Thoracic aorta (tissue), 2 donors: ENCODE data around the gene OLR1. TPM values are rescaled to one million over a fixed set of nuclear protein-coding genes. Genes with fewer than 3 reads are reported as not detected.
A peak's percentile ranks its signal among the peaks of the same experiment; 100 is the strongest.

Source experiments
- ATAC-seq: fragments of 150-250 bp; one replicate; pipeline ENCODE4 v1.8.0; 2017; ENCODE audit warnings: low read depth; ENCODE audit not compliant: insufficient number of reproducible peaks, low FRiP score
- DNase-seq: peaks from one replicate; pipeline ENCODE4 v3.0.0-alpha.2; 2020; ENCODE audit warnings: low spot score
- H3K27ac ChIP-seq, 2 donors: fragments of 200-600 bp; sonication (generic); 1 replicate in 1 of 2; 2 replicates in 1 of 2; pipeline ENCODE4 v1.5.1; 2016; ENCODE audit warnings: mild to moderate bottlenecking in 2 of 2, moderate library complexity in 2 of 2
- H3K27me3 ChIP-seq: fragments of 200-600 bp; sonication (generic); replicated peaks from 2 replicates; pipeline ENCODE4 v1.6.0; 2016; ENCODE audit warnings: mild to moderate bottlenecking; ENCODE audit not compliant: insufficient read depth
- H3K36me3 ChIP-seq: fragments of 200-600 bp; sonication (generic); one replicate; pipeline ENCODE4 v1.5.1; 2016
- H3K4me1 ChIP-seq, 2 donors: fragments of 200-600 bp; sonication (generic); 1 replicate in 1 of 2; 2 replicates in 1 of 2; pipeline versions ENCODE4 v1.5.1 to v1.6.0; 2016; ENCODE audit warnings: low read depth in 2 of 2, mild to moderate bottlenecking in 1 of 2; ENCODE audit not compliant: control insufficient read depth in 1 of 2
- H3K4me3 ChIP-seq: fragments of 200-600 bp; sonication (generic); 2 replicates; pipeline ENCODE4 v1.5.1; 2016; ENCODE audit warnings: mild to moderate bottlenecking
- H3K9me3 ChIP-seq: fragments of 200-600 bp; sonication (generic); 2 replicates; pipeline ENCODE4 v1.5.1; 2016
- CTCF ChIP-seq: fragments of 200-600 bp; sonication (generic); IDR thresholded peaks from one replicate; pipeline ENCODE4 v1.5.1; 2019; ENCODE audit warnings: antibody characterized with exemption
- total RNA-seq, 2 donors: library from RNA; depleted of rRNA; stranded (reverse); fragments of >200 nt; gene quantifications; one replicate each; pipeline versions ENCODE4 v1.1.0 to v1.2.3, GENCODE V29; 2016

Gene OLR1
- total RNA-seq, 2 donors from 2014 or later: 1.4 to 2.8 TPM

GRCh38 chr12:10170216-10170615 lies 1.7 kb downstream of the OLR1 start:
- Histone ChIP-seq H3K9me3 (no peaks in the 10 kb centered on the region), H3K4me1 (no peaks in the 10 kb centered on the region), H3K27me3 (no peaks in the 10 kb centered on the region), H3K36me3 (no peaks in the 10 kb centered on the region), H3K4me3 (no peak overlapping the region), H3K27ac (no peak overlapping the region)
- ATAC-seq (no peak), DNase-seq (no peak)
- TF ChIP-seq CTCF: no peak

GRCh38 chr12:10169104-10169503 lies 2.8 kb downstream of the OLR1 start:
- H3K27ac ChIP-seq: no peak overlapping the region
- H3K36me3 ChIP-seq: no peaks in the 10 kb centered on the region
- no peaks in the 10 kb centered on the region for H3K9me3 ChIP-seq
- no peaks in the 10 kb centered on the region for H3K27me3 ChIP-seq
- H3K4me3 ChIP-seq: no peak overlapping the region
- TF ChIP-seq CTCF: no peak
- H3K4me1 ChIP-seq: no peaks in the 10 kb centered on the region
- DNase-seq (no peak), ATAC-seq (no peak)

- Histone ChIP-seq H3K4me1 (no peaks in the 10 kb centered on the region), H3K27ac (no peak overlapping the region), H3K9me3 (no peaks in the 10 kb centered on the region), H3K27me3 (no peaks in the 10 kb centered on the region), H3K36me3 (no peaks in the 10 kb centered on the region), H3K4me3 (no peak overlapping the region)
- ATAC-seq (peak; percentile 48), DNase-seq (no peak)
- no peak for TF ChIP-seq CTCF
Measured at GRCh38 chr12:10167599-10167998, 4.3 kb downstream of the OLR1 start.

- no peaks in the 10 kb centered on the region for H3K36me3 ChIP-seq
- H3K27me3 ChIP-seq: no peaks in the 10 kb centered on the region
- H3K27ac ChIP-seq: no peak overlapping the region
- ATAC-seq (no peak), DNase-seq (no peak)
- no peaks in the 10 kb centered on the region for H3K9me3 ChIP-seq
- TF ChIP-seq CTCF: no peak
- no peaks in the 10 kb centered on the region for H3K4me1 ChIP-seq
- H3K4me3 ChIP-seq: no peak overlapping the region
Measured at GRCh38 chr12:10165421-10165820, 6.5 kb downstream of the OLR1 start.

GRCh38 chr12:10163084-10163483 lies 8.8 kb downstream of the OLR1 start:
- Histone ChIP-seq H3K36me3 (no peaks in the 10 kb centered on the region), H3K4me3 (no peak overlapping the region), H3K4me1 (no peaks in the 10 kb centered on the region), H3K27ac (no peak overlapping the region), H3K27me3 (no peaks in the 10 kb centered on the region), H3K9me3 (no peaks in the 10 kb centered on the region)
- ATAC-seq (no peak), DNase-seq (no peak)
- no peak for TF ChIP-seq CTCF
